Measurements from ENCODE around the gene AMIGO3.

Gene AMIGO3

GRCh38 chr3:49668861-49669260 lies 50.6 kb downstream of the AMIGO3 start:
- DNase-seq (ENCODE audit: low read depth in 2 of 2): no peak

- DNase-seq (ENCODE audit: low read depth in 2 of 2): no peak
Observed at GRCh38 chr3:49668414-49668797, 51.1 kb downstream of the AMIGO3 start.

GRCh38 chr3:49667701-49668413 lies 51.6 kb downstream of the AMIGO3 start:
- no peak for DNase-seq (ENCODE audit: low read depth in 2 of 2)
